Urinary bladder (tissue), 4 donors: ENCODE measurements around the gene PCDHB1. TPM values are rescaled to one million over a fixed set of nuclear protein-coding genes. Genes with fewer than 3 reads are reported as not detected.
A peak's percentile ranks its signal among the peaks of the same experiment; 100 is the strongest.
"Not testable (repeated sequence)": the region's sequence is repeated elsewhere in the genome, so short reads cannot be mapped to it uniquely, and the experiment has no call there.

Experiments
- DNase-seq: peaks from one replicate; pipeline ENCODE4 v3.0.0-alpha.2; 2015; ENCODE audit errors: extremely low spot score
- H3K27ac ChIP-seq: one replicate; pipeline ENCODE4 v1.5.1; 2013; ENCODE audit warnings: low read depth, mild to moderate bottlenecking, moderate library complexity
- H3K36me3 ChIP-seq: one replicate; pipeline ENCODE4 v1.6.1; 2013; ENCODE audit warnings: mild to moderate bottlenecking, moderate library complexity; ENCODE audit not compliant: insufficient read depth
- H3K4me1 ChIP-seq: one replicate; pipeline ENCODE4 v1.6.1; 2013; ENCODE audit warnings: mild to moderate bottlenecking, moderate library complexity; ENCODE audit not compliant: insufficient read depth
- H3K4me3 ChIP-seq: one replicate; pipeline ENCODE4 v1.5.1; 2013; ENCODE audit warnings: low read depth, low read length
- WGBS: extraction: QIAGEN DNeasy Blood & Tissue Kit; methylation state at CpG from one replicate; pipeline ENCODE4 v1.1.7; 2013; 5-methylcytosine and 5-hydroxymethylcytosine counted together
- polyA plus RNA-seq: library from polyadenylated mRNA; stranded (reverse); fragments of 200-250 nt; gene quantifications from one replicate; pipeline ENCODE4 v1.2.3, GENCODE V29; 2013
- total RNA-seq: library from RNA; depleted of rRNA; stranded (reverse); fragments of >200 nt; gene quantifications from one replicate; pipeline ENCODE4 v1.2.3, GENCODE V29; 2014
- donor health status: healthy with polysubstance abuse.
- donor health status: healthy.

The PCDHB1 gene
- total and polyA plus RNA-seq, 2 donors, result 0.01 to 0.16 TPM

- Histone ChIP-seq H3K36me3 (no peaks in the 10 kb centered on the region), H3K27ac (no peak overlapping the region), H3K4me1 (no peaks in the 10 kb centered on the region), H3K4me3 (no peak overlapping the region)
- no peak for DNase-seq
Observed at GRCh38 chr5:141039061-141039460, 12.1 kb upstream of the PCDHB1 start.

DNA sequence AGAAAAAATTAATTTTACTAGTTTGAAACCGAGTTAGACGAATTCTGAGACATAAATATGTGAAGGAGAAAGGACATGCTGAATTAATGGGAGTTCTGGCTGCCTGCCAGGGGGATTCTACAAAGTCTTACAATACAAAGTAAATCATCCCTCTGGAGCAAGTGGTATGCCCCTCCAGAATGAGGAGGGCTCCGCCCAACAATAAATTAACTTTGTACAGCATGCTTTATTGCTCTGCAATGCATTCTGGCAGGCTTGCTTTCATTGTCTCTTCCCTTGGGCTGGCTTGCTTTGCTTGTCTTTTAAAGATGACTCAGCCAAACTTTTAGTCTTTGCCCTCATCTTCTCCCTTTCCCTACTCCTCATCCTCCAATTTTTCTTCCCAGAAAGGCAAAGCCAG is 11.7 kb upstream of the PCDHB1 start:
- H3K36me3 ChIP-seq, result no peaks in the 10 kb centered on the region
- DNase-seq, result peak; percentile 15
- H3K4me1 ChIP-seq, result no peaks in the 10 kb centered on the region
- no peak overlapping the region for H3K27ac ChIP-seq
- WGBS, result 43% methylated on average over 3 of the region's 3 CpGs
- H3K4me3 ChIP-seq, result no peak overlapping the region

DNA sequence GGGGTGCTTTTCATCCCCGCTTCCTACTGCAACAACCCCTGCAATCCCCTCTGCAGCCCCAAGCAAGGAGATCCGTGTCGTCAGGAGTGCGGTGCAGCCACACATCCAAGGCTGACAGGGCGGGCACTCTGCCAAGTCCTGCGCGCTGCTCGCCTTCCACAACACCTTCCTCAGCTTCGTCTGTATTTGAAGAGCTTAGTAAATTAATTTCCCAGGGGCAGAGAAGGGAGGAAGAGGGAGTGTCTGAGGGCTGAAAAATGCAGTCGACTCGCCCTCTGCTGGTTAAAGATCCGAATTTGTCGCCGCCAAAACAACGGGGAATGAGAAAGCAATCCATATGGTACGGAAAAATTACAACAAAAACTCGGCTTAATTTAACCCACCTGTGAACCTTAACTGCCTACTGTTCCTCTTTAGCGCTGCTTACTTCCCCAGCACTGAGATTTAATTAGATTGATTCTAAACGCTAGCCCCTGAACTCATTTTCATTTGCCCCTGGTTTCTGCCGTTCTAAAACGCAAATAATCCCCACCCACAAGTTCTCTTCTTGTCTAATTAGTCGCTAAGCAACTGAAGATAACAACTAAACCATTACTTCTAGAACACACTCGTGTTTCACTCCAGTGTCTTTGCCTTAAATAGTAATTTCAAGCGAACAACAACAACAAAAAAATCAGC is 10.9 kb upstream of the PCDHB1 start:
- no peaks in the 10 kb centered on the region for H3K36me3 ChIP-seq
- H3K4me1 ChIP-seq, result no peaks in the 10 kb centered on the region
- H3K27ac ChIP-seq, result no peak overlapping the region
- H3K4me3 ChIP-seq, result peak overlapping the region; percentile 5
- DNase-seq, result peak; percentile 18
- WGBS, result 6% methylated on average over 24 of the region's 24 CpGs

- Histone ChIP-seq H3K36me3 (no peaks in the 10 kb centered on the region), H3K4me3 (peak overlapping the region; percentile 5), H3K27ac (no peak overlapping the region), H3K4me1 (no peaks in the 10 kb centered on the region)
- peak; percentile 78 for DNase-seq
- 3% methylated on average over 25 of the region's 25 CpGs for WGBS
Observed at GRCh38 chr5:141040771-141041426, 10.3 kb upstream of the PCDHB1 start.

- no peaks in the 10 kb centered on the region for H3K36me3 ChIP-seq
- 18% methylated on average over 4 of the region's 4 CpGs for WGBS
Observed at GRCh38 chr5:141041427-141041785, 9.8 kb upstream of the PCDHB1 start.

GRCh38 chr5:141042555-141042954 is 8.6 kb upstream of the PCDHB1 start:
- DNase-seq, result no peak
- no peaks in the 10 kb centered on the region for H3K4me1 ChIP-seq
- H3K36me3 ChIP-seq, result no peaks in the 10 kb centered on the region
- no peak overlapping the region for H3K27ac ChIP-seq
- H3K4me3 ChIP-seq, result no peak overlapping the region
- WGBS, result 50% methylated on average over 1 of the region's 1 CpG

More at GRCh38 chr5:141041427-141041785, 9.8 kb upstream of the PCDHB1 start:
- DNase-seq, result no peak
- no peak overlapping the region for H3K4me3 ChIP-seq
- no peak overlapping the region for H3K27ac ChIP-seq
- H3K4me1 ChIP-seq, result no peaks in the 10 kb centered on the region

DNA sequence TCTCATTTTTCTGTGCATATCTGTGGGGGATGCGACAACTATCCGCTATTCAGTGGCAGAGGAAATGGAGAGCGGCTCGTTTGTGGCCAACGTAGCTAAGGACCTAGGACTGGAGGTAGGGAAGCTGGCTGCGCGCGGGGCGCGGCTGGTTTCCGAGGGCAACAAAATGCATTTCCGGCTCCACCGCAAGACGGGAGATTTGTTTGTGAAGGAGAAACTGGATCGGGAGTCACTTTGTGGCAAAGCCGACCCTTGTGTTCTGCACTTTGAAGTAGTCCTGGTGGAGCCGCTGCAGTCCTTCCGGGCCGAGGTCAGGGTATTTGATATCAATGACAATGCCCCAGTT is 320 bp downstream of the PCDHB1 start:
- no peak for DNase-seq
- H3K36me3 ChIP-seq, result no peaks in the 10 kb centered on the region
- no peaks in the 10 kb centered on the region for H3K4me1 ChIP-seq
- WGBS, result 6% methylated on average over 19 of the region's 19 CpGs
- H3K27ac ChIP-seq, result no peak overlapping the region
- H3K4me3 ChIP-seq, result peak overlapping the region; percentile 35

DNA sequence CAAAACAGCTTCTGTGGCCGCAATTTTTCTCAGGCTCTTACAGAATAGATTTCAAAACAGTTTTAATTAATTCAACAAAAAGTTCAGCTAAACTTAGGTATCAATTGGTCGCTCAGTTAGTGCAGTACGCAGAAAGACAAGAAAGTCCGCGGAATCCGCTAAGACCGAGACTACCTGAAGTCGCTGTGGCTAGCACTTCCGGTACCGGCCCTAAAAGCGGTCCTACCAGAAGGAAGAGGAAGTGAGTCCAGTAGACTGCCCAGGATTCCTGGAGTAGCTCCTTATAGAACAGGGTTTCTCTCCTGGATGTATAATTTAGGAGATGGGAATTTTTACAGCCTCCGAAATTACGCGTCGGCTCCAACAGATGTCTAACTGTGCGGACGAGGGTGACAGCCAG is 26.7 kb downstream of the PCDHB1 start:
- Histone ChIP-seq H3K36me3 (no peaks in the 10 kb centered on the region), H3K4me1 (no peaks in the 10 kb centered on the region), H3K4me3 (no peak overlapping the region), H3K27ac (no peak overlapping the region)
- no peak for DNase-seq
- 49% methylated on average over 17 of the region's 17 CpGs for WGBS

DNA sequence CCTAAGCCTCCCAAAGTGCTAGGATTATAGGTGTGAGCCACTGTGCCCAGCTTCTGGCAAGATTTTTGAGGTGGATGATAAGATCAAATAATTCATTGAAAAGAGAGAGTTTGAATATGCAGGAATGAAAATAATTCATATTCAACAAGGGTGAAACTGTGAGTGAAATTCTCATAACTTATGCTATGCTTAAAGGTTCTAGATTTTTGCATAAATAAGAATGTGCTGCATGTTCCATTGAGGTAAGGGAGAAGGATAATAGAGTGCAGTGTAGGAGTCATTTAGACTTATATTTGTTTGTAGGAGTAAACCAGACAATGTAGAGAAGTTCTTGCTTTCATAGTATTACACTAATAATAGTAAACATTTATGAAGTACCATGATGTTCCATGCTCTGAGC is 31.1 kb downstream of the PCDHB1 start:
- no peak overlapping the region for H3K27ac ChIP-seq
- no peaks in the 10 kb centered on the region for H3K36me3 ChIP-seq
- H3K4me3 ChIP-seq, result no peak overlapping the region
- no peak for DNase-seq
- no peaks in the 10 kb centered on the region for H3K4me1 ChIP-seq

DNA sequence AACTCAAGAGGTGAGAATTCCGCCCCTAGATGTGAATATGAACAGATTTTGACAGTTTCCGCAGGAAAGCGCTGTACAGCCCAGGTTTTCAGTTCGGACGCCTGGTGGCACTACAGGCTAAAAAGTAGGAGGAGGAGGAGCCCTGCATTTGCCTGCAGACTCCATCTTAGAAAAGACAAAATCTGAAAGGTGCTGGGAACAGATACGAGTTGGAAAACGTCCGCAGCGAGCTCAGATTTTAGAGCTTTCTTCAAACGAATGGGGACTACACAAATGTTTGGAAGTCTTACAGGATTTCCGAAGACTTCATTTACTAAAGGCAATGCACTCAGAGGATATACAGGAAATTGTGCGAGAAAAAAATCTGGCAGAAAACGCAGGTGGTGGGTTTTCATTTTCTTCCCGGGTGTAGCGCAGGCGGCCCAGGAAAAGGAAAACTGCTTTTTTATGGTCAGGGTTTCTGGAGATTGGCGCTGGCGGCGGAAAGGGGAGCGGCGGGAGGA is 33.4 kb downstream of the PCDHB1 start:
- Histone ChIP-seq H3K27ac (no peak overlapping the region), H3K36me3 (no peaks in the 10 kb centered on the region), H3K4me1 (no peaks in the 10 kb centered on the region), H3K4me3 (peak overlapping the region; percentile 39)
- 12% methylated on average over 21 of the region's 21 CpGs for whole genome bisulfite sequencing
- no peak for DNase-seq

- Histone ChIP-seq H3K4me3 (peak within 1 kb of the TSS; percentile 30), H3K36me3 (no peaks in the 10 kb centered on the region), H3K27ac (no peak within 1 kb of the TSS), H3K4me1 (no peaks in the 10 kb centered on the region)
- no peak for DNase-seq
- WGBS, result 13% methylated on average over 29 of the region's 29 CpGs
Observed at GRCh38 chr5:141094481-141095262, 43.5 kb downstream of the PCDHB1 start, which contains the start of gene PCDHB2. Gene PCDHB2, plus strand, starts transcription at chr5:141094615. Its CDS starts 176 bp downstream, at chr5:141094791.

DNA sequence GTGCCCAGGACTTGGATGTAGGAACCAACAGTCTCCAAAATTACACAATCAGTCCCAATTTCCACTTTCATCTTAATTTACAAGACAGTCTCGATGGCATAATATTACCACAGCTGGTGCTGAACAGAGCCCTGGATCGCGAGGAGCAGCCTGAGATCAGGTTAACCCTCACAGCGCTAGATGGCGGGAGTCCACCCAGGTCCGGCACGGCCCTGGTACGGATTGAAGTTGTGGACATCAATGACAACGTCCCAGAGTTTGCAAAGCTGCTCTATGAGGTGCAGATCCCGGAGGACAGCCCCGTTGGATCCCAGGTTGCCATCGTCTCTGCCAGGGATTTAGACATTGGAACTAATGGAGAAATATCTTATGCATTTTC is 44.1 kb downstream of the PCDHB1 start:
- Histone ChIP-seq H3K36me3 (no peaks in the 10 kb centered on the region), H3K4me1 (no peaks in the 10 kb centered on the region), H3K4me3 (no peak overlapping the region), H3K27ac (no peak overlapping the region)
- 40% methylated on average over 12 of the region's 12 CpGs for WGBS
- DNase-seq, result no peak

GRCh38 chr5:141096181-141096580 is 45.0 kb downstream of the PCDHB1 start:
- 37% methylated on average over 28 of the region's 46 CpGs for WGBS
- not testable (repeated sequence) for H3K36me3 ChIP-seq

GRCh38 chr5:141096586-141096985 is 45.4 kb downstream of the PCDHB1 start:
- WGBS, result 36% methylated on average over 34 of the region's 38 CpGs
- not testable (repeated sequence) for DNase-seq, H3K4me1 ChIP-seq, H3K4me3 ChIP-seq, H3K36me3 ChIP-seq, H3K27ac ChIP-seq

More at GRCh38 chr5:141096181-141096580, 45.0 kb downstream of the PCDHB1 start:
- not testable (repeated sequence) for H3K4me3 ChIP-seq, H3K4me1 ChIP-seq, H3K27ac ChIP-seq, DNase-seq
